MCF 10A (cell line): Measurements from ENCODE around the gene UBE2E1. TPM values are rescaled to one million over a fixed set of nuclear protein-coding genes. Genes with fewer than 3 reads are reported as not detected.

Experiments used
- BruUV-seq: library from RNA; stranded (reverse); fragments of 400-500 nt; replicated peaks from 2 replicates; lab custom pipeline; 2021; lab: Mats Ljungman, UMichigan
- CTCF ChIA-PET: fragments of 300-600 bp; sonication (Branson Sonifier 250); formaldehyde crosslinking; extraction: SDS; loops from one replicate; lab custom pipeline; 2021; ENCODE audit warnings: antibody characterized with exemption, inconsistent platforms; lab: Yijun Ruan, JAX
- POLR2A ChIA-PET: fragments of 300-600, 350-650 bp; sonication (Branson Sonifier 250); formaldehyde crosslinking; extraction: SDS; loops from one replicate; lab custom pipeline; 2020; ENCODE audit warnings: antibody characterized with exemption, inconsistent platforms; lab: Yijun Ruan, JAX
- DNase-seq: peaks from one replicate; pipeline ENCODE4 v3.0.0-alpha.2; 2018; ENCODE audit not compliant: unreplicated experiment
- H3K27ac Mint-ChIP-seq: one replicate; pipeline ENCODE4 v1.8.0; 2022; ENCODE audit warnings: mild to moderate bottlenecking, low read depth, mixed read lengths; ENCODE audit not compliant: unreplicated experiment
- H3K27me3 Mint-ChIP-seq: one replicate; pipeline ENCODE4 v1.8.0; 2022; ENCODE audit warnings: mixed read lengths; ENCODE audit not compliant: insufficient read depth, unreplicated experiment
- H3K36me3 Mint-ChIP-seq: one replicate; pipeline ENCODE4 v1.8.0; 2022; ENCODE audit warnings: mild to moderate bottlenecking, moderate library complexity, mixed read lengths; ENCODE audit not compliant: insufficient read depth, unreplicated experiment
- H3K4me1 Mint-ChIP-seq: one replicate; pipeline ENCODE4 v1.8.0; 2022; ENCODE audit warnings: mixed read lengths; ENCODE audit not compliant: insufficient read depth, unreplicated experiment
- H3K4me3 Mint-ChIP-seq: one replicate; pipeline ENCODE4 v1.8.0; 2022; ENCODE audit warnings: mild to moderate bottlenecking, moderate library complexity, mixed read lengths; ENCODE audit not compliant: unreplicated experiment
- H3K9me3 Mint-ChIP-seq: one replicate; pipeline ENCODE4 v1.8.0; 2022; ENCODE audit warnings: mixed read lengths; ENCODE audit not compliant: unreplicated experiment
- intact Hi-C: fragments of 100-400 bp; cut with micrococcal nuclease; formaldehyde crosslinking; loops from 2 replicates; pipeline ENCODE4 v1.14.1; 2022
- total RNA-seq: library from RNA; stranded (reverse); gene quantifications from 2 replicates; pipeline ENCODE4 v1.2.3, GENCODE V29; 2022
- TF ChIP-seq, protein P1 (sequence below): fragments of 200-600 bp; IDR thresholded peaks from one replicate; pipeline ENCODE4 v1.8.0; 2022; ENCODE audit warnings: antibody characterized with exemption, mild to moderate bottlenecking; ENCODE audit not compliant: unreplicated experiment

The UBE2E1 gene
- total RNA-seq, 1 experiment from 2014 or later: 128 TPM

DNA sequence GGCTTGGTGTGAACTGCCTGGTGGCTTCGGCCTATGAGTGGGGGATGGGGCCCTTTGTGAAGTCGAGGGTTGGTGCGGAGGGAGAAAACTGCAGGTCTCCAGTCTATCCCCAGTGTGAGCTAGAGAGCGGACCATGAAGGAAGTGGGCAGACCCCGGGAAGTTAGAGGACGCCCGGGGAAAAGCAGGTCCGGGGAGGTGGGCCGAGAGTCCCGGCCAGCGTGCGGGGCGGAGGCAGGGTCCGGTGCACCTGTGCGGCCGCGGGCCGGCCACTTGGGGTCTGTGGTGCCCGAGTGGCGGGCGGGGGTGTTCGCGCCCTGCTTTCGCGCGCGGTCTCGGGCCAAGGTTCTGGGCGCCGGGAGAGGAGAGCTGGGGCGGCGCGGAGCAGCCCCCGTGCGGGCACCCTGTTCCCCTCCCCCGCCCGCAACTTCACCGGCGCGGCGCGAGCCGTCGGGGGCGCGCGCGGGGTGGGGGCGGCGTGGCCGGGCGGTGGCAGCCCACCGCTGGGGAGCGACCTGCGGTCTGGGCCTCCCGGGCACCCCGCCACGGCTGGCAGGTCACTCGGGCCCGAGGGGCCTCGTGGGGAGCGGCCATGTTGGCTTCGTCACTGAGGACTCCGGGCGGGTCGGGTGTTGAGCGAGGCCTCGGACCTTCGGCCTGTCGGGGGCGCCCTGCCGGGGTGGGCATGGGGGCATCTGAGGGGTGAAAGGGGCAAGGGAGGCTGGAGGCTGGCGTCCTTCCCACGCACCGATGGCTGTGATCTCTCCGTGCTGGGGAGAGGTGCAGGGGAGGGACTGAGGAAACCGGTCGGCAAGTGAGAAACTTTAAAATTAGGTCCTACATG is 4.8 kb downstream of the UBE2E1 start:
- CTCF ChIA-PET: interaction anchor here (0.5 to 1.5 kb wide), 3 partner anchors 23 to 85 kb away, joined by 3 to 6 read pairs (median 4); no protein-coding TSS in a partner anchor
- no peaks in the 10 kb centered on the region for H3K9me3 Mint-ChIP-seq
- H3K27ac Mint-ChIP-seq: peak overlapping the region; percentile 97
- no peaks in the 10 kb centered on the region for H3K27me3 Mint-ChIP-seq
- H3K36me3 Mint-ChIP-seq: peaks cover 31% of the 10 kb centered on the region
- no TSS peak for BruUV-seq
- TF ChIP-seq, protein P1, sequence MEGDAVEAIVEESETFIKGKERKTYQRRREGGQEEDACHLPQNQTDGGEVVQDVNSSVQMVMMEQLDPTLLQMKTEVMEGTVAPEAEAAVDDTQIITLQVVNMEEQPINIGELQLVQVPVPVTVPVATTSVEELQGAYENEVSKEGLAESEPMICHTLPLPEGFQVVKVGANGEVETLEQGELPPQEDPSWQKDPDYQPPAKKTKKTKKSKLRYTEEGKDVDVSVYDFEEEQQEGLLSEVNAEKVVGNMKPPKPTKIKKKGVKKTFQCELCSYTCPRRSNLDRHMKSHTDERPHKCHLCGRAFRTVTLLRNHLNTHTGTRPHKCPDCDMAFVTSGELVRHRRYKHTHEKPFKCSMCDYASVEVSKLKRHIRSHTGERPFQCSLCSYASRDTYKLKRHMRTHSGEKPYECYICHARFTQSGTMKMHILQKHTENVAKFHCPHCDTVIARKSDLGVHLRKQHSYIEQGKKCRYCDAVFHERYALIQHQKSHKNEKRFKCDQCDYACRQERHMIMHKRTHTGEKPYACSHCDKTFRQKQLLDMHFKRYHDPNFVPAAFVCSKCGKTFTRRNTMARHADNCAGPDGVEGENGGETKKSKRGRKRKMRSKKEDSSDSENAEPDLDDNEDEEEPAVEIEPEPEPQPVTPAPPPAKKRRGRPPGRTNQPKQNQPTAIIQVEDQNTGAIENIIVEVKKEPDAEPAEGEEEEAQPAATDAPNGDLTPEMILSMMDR: no peak
- DNase-seq: peak; percentile 42
- peaks cover 46% of the 10 kb centered on the region for H3K4me1 Mint-ChIP-seq
- POLR2A ChIA-PET: interaction anchor here (0.8 to 3.8 kb wide), 6 partner anchors 16 to 136 kb away, joined by 3 to 29 read pairs (median 4); partner anchors contain the start of genes NKIRAS1 and RPL15
- intact Hi-C loops: no loop called here
- H3K4me3 Mint-ChIP-seq: peak overlapping the region; percentile 89

DNA sequence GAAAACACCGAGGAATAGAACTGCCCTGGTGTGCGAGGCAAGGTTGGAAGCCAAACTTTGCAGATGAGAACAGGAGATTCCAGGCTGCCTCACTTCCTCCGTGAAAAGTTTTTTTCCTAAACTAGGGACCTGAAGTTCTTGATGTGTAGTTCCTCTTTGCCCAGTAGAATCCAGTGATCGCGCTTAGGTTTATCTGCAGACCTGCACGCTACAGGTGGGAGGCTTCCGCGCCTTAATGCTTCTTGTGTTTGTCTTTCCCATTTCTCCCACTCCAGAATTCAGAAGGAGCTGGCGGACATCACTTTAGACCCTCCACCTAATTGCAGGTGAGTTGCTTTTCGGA is 5.4 kb downstream of the UBE2E1 start:
- intact Hi-C loops: no loop called here
- Mint-ChIP-seq H3K4me3 (peak overlapping the region; percentile 89), H3K27ac (peak overlapping the region; percentile 97), H3K4me1 (peaks cover 44% of the 10 kb centered on the region), H3K9me3 (no peaks in the 10 kb centered on the region), H3K27me3 (no peaks in the 10 kb centered on the region), H3K36me3 (peaks cover 32% of the 10 kb centered on the region)
- TF ChIP-seq, protein P1: no peak
- ChIA-PET CTCF (interaction anchor here (0.5 to 1.5 kb wide), 5 partner anchors 9 to 72 kb away, joined by 3 to 6 read pairs (median 4); no protein-coding TSS in a partner anchor), POLR2A (interaction anchor here (0.7 to 1.5 kb wide), 11 partner anchors 13 to 223 kb away, joined by 3 to 9 read pairs (median 4); partner anchors contain the start of gene NKIRAS1)
- DNase-seq: no peak
- BruUV-seq: no TSS peak

DNA sequence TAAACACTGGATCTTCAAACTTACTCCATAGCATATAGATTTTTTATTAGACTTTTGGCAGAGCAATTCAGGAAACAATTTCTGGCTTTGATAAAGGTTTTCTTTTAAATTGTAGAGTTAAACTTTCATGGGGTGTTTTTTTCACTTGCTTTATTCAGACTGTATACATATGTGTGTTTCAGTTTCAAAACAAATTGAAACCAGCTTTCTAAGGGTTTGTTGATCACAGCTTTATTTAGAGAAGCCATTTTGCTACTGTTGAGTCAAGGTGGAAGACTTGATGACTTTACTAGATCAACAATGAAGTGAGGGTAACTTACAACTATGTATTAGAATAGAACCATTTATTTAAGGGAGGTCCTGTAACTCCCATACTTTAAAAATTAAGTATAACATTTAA is 6.2 kb downstream of the UBE2E1 start:
- DNase-seq: no peak
- Mint-ChIP-seq H3K4me1 (peaks cover 44% of the 10 kb centered on the region), H3K27me3 (no peaks in the 10 kb centered on the region), H3K4me3 (peak overlapping the region; percentile 89), H3K27ac (peak overlapping the region; percentile 97), H3K9me3 (no peaks in the 10 kb centered on the region), H3K36me3 (peaks cover 32% of the 10 kb centered on the region)
- intact Hi-C loops: no loop called here
- no TSS peak for BruUV-seq
- POLR2A ChIA-PET: interaction anchor here (0.7 to 1.5 kb wide), 16 partner anchors 9 to 224 kb away, joined by 3 to 9 read pairs (median 4); partner anchors contain the start of genes NKIRAS1 and RPL15
- CTCF ChIA-PET: interaction anchor here (0.7 to 1.5 kb wide), 4 partner anchors 8 to 35 kb away, joined by 3 to 6 read pairs (median 4); no protein-coding TSS in a partner anchor
- TF ChIP-seq, protein P1: no peak

DNA sequence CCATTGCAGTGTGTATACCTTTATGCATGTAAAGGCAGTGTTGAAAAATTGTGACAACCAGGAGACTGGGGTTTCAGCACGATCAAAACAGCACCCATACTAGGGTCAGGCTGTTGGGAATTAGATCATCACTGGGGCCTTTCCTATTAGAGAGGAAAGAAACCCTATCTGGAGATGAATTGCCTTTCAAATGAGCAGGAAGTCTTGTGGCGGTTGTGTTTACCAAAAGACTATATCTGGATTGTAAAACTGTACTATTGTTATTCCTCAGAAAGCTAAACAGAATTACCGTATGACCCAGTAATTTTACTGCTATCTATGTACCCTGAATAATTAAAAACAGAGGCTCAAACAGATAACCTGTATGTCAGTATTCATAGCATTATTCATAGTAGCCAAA is 10.1 kb downstream of the UBE2E1 start:
- POLR2A ChIA-PET: no interaction called here
- no peaks in the 10 kb centered on the region for H3K9me3 Mint-ChIP-seq

More for the DNA sequence above, 10.1 kb downstream of the UBE2E1 start:
- Mint-ChIP-seq H3K27ac (no peak overlapping the region), H3K4me3 (no peak overlapping the region), H3K4me1 (peaks cover 13% of the 10 kb centered on the region), H3K36me3 (peaks cover 27% of the 10 kb centered on the region), H3K27me3 (no peaks in the 10 kb centered on the region)
- BruUV-seq: no TSS peak
- CTCF ChIA-PET: no interaction called here
- intact Hi-C loops: no loop called here
- no peak for DNase-seq
- TF ChIP-seq, protein P1: no peak
